CD14-positive monocyte (primary cell): ENCODE results near the gene TSSK6. TPM values are rescaled to one million over a fixed set of nuclear protein-coding genes. Genes with fewer than 3 reads are reported as not detected.

Source experiments
- DNase-seq, 3 donors: peaks; one replicate each; pipeline ENCODE4 v3.0.0-alpha.2; 2011 to 2022
- H2AFZ ChIP-seq: 2 replicates; pipeline ENCODE4 v1.6.0; 2012; ENCODE audit warnings: mild to moderate bottlenecking, low read depth, low read length, inconsistent platforms; ENCODE audit not compliant: insufficient read depth, poor library complexity, severe bottlenecking
- H3K27ac ChIP-seq, 2 donors: 1 replicate in 1 of 2; 2 replicates in 1 of 2; pipeline ENCODE4 v1.5.1; 2012 to 2013; ENCODE audit warnings: low read length in 2 of 2, control low read depth in 1 of 2, inconsistent platforms in 1 of 2, low read depth in 1 of 2, mild to moderate bottlenecking in 1 of 2
- H3K27me3 ChIP-seq, 2 donors: one replicate each; pipeline versions ENCODE4 v1.6.0 to v1.6.1; 2011 to 2013; ENCODE audit warnings: low read length in 2 of 2; ENCODE audit not compliant: control insufficient read depth in 2 of 2, insufficient read depth in 2 of 2
- H3K36me3 ChIP-seq, 2 donors: replicated peaks in 1 of 2; 1 replicate in 1 of 2; 2 replicates in 1 of 2; pipeline versions ENCODE4 v1.5.1 to v1.6.1; 2012 to 2013; ENCODE audit warnings: low read length in 2 of 2, control low read depth in 1 of 2, inconsistent platforms in 1 of 2, mild to moderate bottlenecking in 1 of 2; ENCODE audit not compliant: insufficient read depth in 2 of 2, control insufficient read depth in 1 of 2
- H3K4me1 ChIP-seq, 2 donors: 1 replicate in 1 of 2; 2 replicates in 1 of 2; pipeline versions ENCODE4 v1.5.1 to v1.6.1; 2012 to 2013; ENCODE audit warnings: low read length in 2 of 2, control low read depth in 1 of 2, inconsistent platforms in 1 of 2, mild to moderate bottlenecking in 1 of 2, moderate library complexity in 1 of 2; ENCODE audit not compliant: insufficient read depth in 2 of 2, control insufficient read depth in 1 of 2
- H3K4me2 ChIP-seq: replicated peaks from 2 replicates; pipeline ENCODE3; 2012; ENCODE audit warnings: low read length, moderate library complexity, mild to moderate bottlenecking; ENCODE audit not compliant: poor library complexity, severe bottlenecking; ENCODE audit errors: extremely low read depth
- H3K4me3 ChIP-seq, 3 experiments: fragments of 200-600 bp in 1 of 3; sonication (generic) in 1 of 3; replicated peaks in 1 of 3; 1 replicate in 2 of 3; 2 replicates in 1 of 3; pipeline ENCODE4 v1.5.1; 2011 to 2013; ENCODE audit warnings: low read length in 3 of 3, mild to moderate bottlenecking in 3 of 3, control low read depth in 2 of 3, low read depth in 2 of 3, inconsistent platforms in 1 of 3, moderate library complexity in 1 of 3
- H3K79me2 ChIP-seq: 2 replicates; pipeline ENCODE4 v1.6.0; 2012; ENCODE audit warnings: mild to moderate bottlenecking, control low read depth, inconsistent platforms, low read length, moderate library complexity; ENCODE audit not compliant: insufficient read depth
- H3K9ac ChIP-seq: 2 replicates; pipeline ENCODE4 v1.6.0; 2017; ENCODE audit warnings: low read length, mild to moderate bottlenecking; ENCODE audit not compliant: insufficient read depth, poor library complexity, severe bottlenecking
- H3K9me3 ChIP-seq, 2 donors: replicated peaks in 1 of 2; 1 replicate in 1 of 2; 2 replicates in 1 of 2; pipeline versions ENCODE4 v1.5.1 to v1.6.1; 2012 to 2013; ENCODE audit warnings: low read length in 2 of 2, control low read depth in 1 of 2; ENCODE audit not compliant: control insufficient read depth in 1 of 2, insufficient read depth in 1 of 2
- H4K20me1 ChIP-seq: 2 replicates; pipeline ENCODE4 v1.6.0; 2012; ENCODE audit warnings: mild to moderate bottlenecking, low read length, control low read depth, moderate library complexity; ENCODE audit not compliant: insufficient read depth
- H3K27ac Mint-ChIP-seq, 7 donors: one replicate each; pipeline ENCODE4 v1.8.0; 2020; ENCODE audit warnings: mild to moderate bottlenecking in 7 of 7, mixed read lengths in 7 of 7, moderate library complexity in 6 of 7, inconsistent platforms in 2 of 7
- H3K27me3 Mint-ChIP-seq, 3 donors: one replicate each; pipeline ENCODE4 v1.8.0; 2021 to 2022; ENCODE audit warnings: low read depth in 3 of 3, mild to moderate bottlenecking in 3 of 3, mixed read lengths in 3 of 3, moderate library complexity in 3 of 3, inconsistent platforms in 1 of 3
- H3K36me3 Mint-ChIP-seq, 2 donors: one replicate each; pipeline ENCODE4 v1.8.0; 2020; ENCODE audit warnings: mixed read lengths in 2 of 2, inconsistent platforms in 1 of 2, mild to moderate bottlenecking in 1 of 2
- H3K4me1 Mint-ChIP-seq: one replicate; pipeline ENCODE4 v1.8.0; 2020; ENCODE audit warnings: mild to moderate bottlenecking, mixed read lengths
- H3K4me3 Mint-ChIP-seq, 2 donors: one replicate each; pipeline ENCODE4 v1.8.0; 2020; ENCODE audit warnings: mild to moderate bottlenecking in 2 of 2, mixed read lengths in 2 of 2, moderate library complexity in 1 of 2
- H3K9me3 Mint-ChIP-seq, 7 donors: one replicate each; pipeline ENCODE4 v1.8.0; 2020 to 2022; ENCODE audit warnings: mixed read lengths in 7 of 7, mild to moderate bottlenecking in 6 of 7, moderate library complexity in 6 of 7, inconsistent platforms in 2 of 7
- WGBS: methylation state at CpG from one replicate; pipeline ENCODE4 v1.1.5; 2013; ENCODE audit warnings: missing lambda C conversion rate; ENCODE audit not compliant: insufficient coverage; 5-methylcytosine and 5-hydroxymethylcytosine counted together
- intact Hi-C, 2 donors: fragments of 100-400 bp; cut with micrococcal nuclease; formaldehyde crosslinking; loops; one replicate each; pipeline versions ENCODE4 v1.15.0 to v1.15.1; 2023
- polyA plus RNA-seq, 3 donors: library from polyadenylated mRNA; depleted of rRNA in 1 of 3; unstranded in 2 of 3; stranded (reverse) in 1 of 3; fragments of 300-500 nt in 2 of 3; fragments of >200 nt in 1 of 3; fragmentation: Illumina TruSeq in 2 of 3; gene quantifications; 1 replicate in 2 of 3; 2 replicates in 1 of 3; pipeline ENCODE4 v1.2.3, GENCODE V29; 2012 to 2021
- TF ChIP-seq, protein P1 (sequence below): fragments of 200-600 bp; IDR thresholded peaks from one replicate; pipeline ENCODE4 v1.8.0; 2022; ENCODE audit warnings: antibody characterized with exemption, mild to moderate bottlenecking

Gene TSSK6
- polyA plus RNA-seq, 3 donors, result 0.27 to 0.80 TPM; not detected in 1

DNA sequence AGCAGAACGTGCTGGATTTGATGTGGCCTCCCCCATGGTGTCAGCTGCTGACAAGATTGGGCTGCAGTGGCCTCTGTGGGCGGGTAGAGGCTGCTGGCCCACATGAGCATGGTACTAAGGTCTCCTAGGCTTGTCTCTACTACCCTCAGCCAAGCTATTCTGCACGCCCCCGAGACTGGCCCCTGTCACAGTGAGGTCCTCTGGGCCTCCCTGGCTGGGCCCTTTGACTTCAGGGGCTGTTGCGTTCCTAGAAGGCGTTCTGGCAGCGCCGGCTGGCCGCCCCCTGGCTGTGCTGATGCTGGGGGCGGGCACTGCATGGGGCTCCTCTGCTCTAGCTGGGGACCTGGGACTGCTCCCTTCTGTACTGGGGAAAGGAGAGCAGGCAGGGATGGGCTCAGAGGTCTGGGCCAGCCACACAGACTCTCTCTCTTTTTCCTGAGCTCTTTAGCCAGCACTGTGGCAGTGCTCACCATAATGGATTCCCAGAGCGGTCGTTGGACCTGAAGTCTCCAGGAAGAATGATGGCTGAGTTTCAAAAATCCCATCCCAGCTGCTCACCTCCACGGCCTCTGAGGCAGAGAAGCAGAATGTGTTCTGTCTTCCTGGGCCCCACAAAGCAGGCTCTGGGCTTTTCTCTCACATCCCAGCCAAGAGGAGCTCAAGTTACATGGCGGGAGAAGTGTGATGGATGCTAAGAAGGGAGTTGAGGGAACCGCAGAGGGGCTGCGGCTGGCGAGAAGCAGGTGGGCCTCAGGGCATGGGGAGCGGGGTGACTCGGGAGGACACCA lies 32.3 kb downstream of the TSSK6 start:
- Mint-ChIP-seq H3K36me3 (peaks cover 29 to 58% of the 10 kb centered on the region in 2 donors), H3K27me3 (peaks cover 0 to 4% (median 1%) of the 10 kb centered on the region in 3 donors), H3K4me3 (no peak overlapping the region), H3K9me3 (no peaks in the 10 kb centered on the region), H3K4me1 (peaks cover 12% of the 10 kb centered on the region), H3K27ac (peak overlapping the region in 5 of 7 donors; percentile 42 to 70 (median 54))
- peaks cover 0 to 5% of the 10 kb centered on the region in 2 donors for H3K4me1 ChIP-seq
- no peak overlapping the region for H2AFZ ChIP-seq
- TF ChIP-seq, protein P1, sequence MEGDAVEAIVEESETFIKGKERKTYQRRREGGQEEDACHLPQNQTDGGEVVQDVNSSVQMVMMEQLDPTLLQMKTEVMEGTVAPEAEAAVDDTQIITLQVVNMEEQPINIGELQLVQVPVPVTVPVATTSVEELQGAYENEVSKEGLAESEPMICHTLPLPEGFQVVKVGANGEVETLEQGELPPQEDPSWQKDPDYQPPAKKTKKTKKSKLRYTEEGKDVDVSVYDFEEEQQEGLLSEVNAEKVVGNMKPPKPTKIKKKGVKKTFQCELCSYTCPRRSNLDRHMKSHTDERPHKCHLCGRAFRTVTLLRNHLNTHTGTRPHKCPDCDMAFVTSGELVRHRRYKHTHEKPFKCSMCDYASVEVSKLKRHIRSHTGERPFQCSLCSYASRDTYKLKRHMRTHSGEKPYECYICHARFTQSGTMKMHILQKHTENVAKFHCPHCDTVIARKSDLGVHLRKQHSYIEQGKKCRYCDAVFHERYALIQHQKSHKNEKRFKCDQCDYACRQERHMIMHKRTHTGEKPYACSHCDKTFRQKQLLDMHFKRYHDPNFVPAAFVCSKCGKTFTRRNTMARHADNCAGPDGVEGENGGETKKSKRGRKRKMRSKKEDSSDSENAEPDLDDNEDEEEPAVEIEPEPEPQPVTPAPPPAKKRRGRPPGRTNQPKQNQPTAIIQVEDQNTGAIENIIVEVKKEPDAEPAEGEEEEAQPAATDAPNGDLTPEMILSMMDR, result no peak
- H3K27ac ChIP-seq, result peak overlapping the region in 1 of 2 donors; percentile 36
- no peak overlapping the region for H3K9ac ChIP-seq
- intact Hi-C loops, result no loop called here
- no peak for DNase-seq
- no peak overlapping the region for H3K4me3 ChIP-seq
- no peaks in the 10 kb centered on the region for H3K27me3 ChIP-seq
- peaks cover 28 to 63% of the 10 kb centered on the region in 2 donors for H3K36me3 ChIP-seq
- peaks cover 51% of the 10 kb centered on the region for H4K20me1 ChIP-seq
- H3K4me2 ChIP-seq, result no peak overlapping the region
- H3K79me2 ChIP-seq, result peaks cover 95% of the 10 kb centered on the region
- WGBS, result 96% methylated on average over 16 of the region's 19 CpGs
- no peaks in the 10 kb centered on the region for H3K9me3 ChIP-seq

DNA sequence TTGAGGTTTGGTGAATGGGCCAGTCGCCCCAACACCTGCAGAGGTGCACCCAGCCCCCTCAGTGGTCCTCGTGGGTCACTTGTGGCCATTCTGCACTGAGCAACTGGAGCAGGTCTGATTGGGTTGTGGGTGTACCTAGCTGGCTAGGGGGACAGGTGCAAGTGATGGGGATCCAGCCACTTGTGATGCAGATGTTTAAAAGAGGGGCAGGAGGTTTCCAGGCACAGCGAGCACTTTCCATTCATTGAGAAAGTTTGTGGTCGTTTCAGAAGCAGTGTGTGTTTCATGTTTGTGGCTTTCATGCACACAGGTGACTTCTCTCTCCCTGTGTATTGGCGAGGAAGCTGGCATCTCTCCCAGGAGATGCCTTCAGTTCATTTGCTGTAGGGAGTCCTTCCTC lies 34.7 kb downstream of the TSSK6 start:
- Mint-ChIP-seq H3K27me3 (peaks cover 0 to 2% (median 1%) of the 10 kb centered on the region in 3 donors), H3K9me3 (no peaks in the 10 kb centered on the region), H3K27ac (peak overlapping the region in 4 of 7 donors; percentile 24 to 63 (median 52)), H3K4me1 (peaks cover 12% of the 10 kb centered on the region), H3K36me3 (peaks cover 36 to 54% of the 10 kb centered on the region in 2 donors), H3K4me3 (no peak overlapping the region)
- Histone ChIP-seq H4K20me1 (peaks cover 68% of the 10 kb centered on the region), H3K4me1 (peaks cover 0 to 2% of the 10 kb centered on the region in 2 donors), H3K9ac (no peak overlapping the region), H3K36me3 (peaks cover 28 to 63% of the 10 kb centered on the region in 2 donors), H2AFZ (no peak overlapping the region), H3K4me3 (no peak overlapping the region), H3K4me2 (no peak overlapping the region), H3K27me3 (no peaks in the 10 kb centered on the region), H3K79me2 (peaks cover 97% of the 10 kb centered on the region), H3K9me3 (no peaks in the 10 kb centered on the region), H3K27ac (peak overlapping the region in 1 of 2 donors; percentile 32)
- intact Hi-C loops, result no loop called here
- no peak for DNase-seq
- TF ChIP-seq, protein P1, result no peak
- 67% methylated on average over 4 of the region's 5 CpGs for WGBS
